Thyroid gland (tissue), 4 donors: ENCODE measurements around the gene DSG4. TPM values are rescaled to one million over a fixed set of nuclear protein-coding genes. Genes with fewer than 3 reads are reported as not detected.

ENCODE experiments used
- DNase-seq, 2 donors: peaks; one replicate each; pipeline ENCODE4 v3.0.0-alpha.2; 2019
- H3K27ac ChIP-seq, 3 donors: fragments of 200-600 bp; sonication (generic); 1 replicate in 2 of 3; 2 replicates in 1 of 3; pipeline ENCODE4 v1.5.1; 2016 to 2019; ENCODE audit warnings: mild to moderate bottlenecking in 1 of 3, moderate library complexity in 1 of 3
- H3K27me3 ChIP-seq: fragments of 200-600 bp; sonication (generic); one replicate; pipeline ENCODE4 v1.5.1; 2019
- H3K36me3 ChIP-seq, 2 donors: fragments of 200-600 bp; sonication (generic); one replicate each; pipeline ENCODE4 v1.5.1; 2016 to 2019
- H3K4me1 ChIP-seq, 2 donors: fragments of 200-600 bp; sonication (generic); one replicate each; pipeline ENCODE4 v1.5.1; 2017 to 2019
- H3K4me3 ChIP-seq, 3 donors: fragments of 200-600 bp; sonication (generic); replicated peaks in 1 of 3; 1 replicate in 2 of 3; 2 replicates in 1 of 3; pipeline ENCODE4 v1.5.1; 2016; ENCODE audit warnings: mild to moderate bottlenecking in 1 of 3
- H3K9me3 ChIP-seq: fragments of 200-600 bp; sonication (generic); one replicate; pipeline ENCODE4 v1.5.1; 2017
- CTCF ChIP-seq, 6 experiments: fragments of 200-600 bp in 3 of 6; fragments of 450-650 bp in 3 of 6; sonication (generic) in 3 of 6; IDR thresholded peaks; one replicate each; pipeline ENCODE4 v1.5.1; 2016 to 2019; ENCODE audit warnings: antibody characterized with exemption in 6 of 6, mild to moderate bottlenecking in 2 of 6, inconsistent platforms in 1 of 6, moderate library complexity in 1 of 6
- POLR2A ChIP-seq, 2 donors: fragments of 450-650 bp; IDR thresholded peaks; one replicate each; pipeline ENCODE4 v1.6.1; 2017; ENCODE audit warnings: antibody characterized with exemption in 2 of 2, mild to moderate bottlenecking in 2 of 2, moderate library complexity in 1 of 2
- WGBS, 2 donors: methylation state at CpG; one replicate each; pipeline ENCODE4 v1.1.5; 2017; 5-methylcytosine and 5-hydroxymethylcytosine counted together
- intact Hi-C: fragments of 100-400 bp; cut with DNase I; formaldehyde crosslinking; loops from one replicate; pipeline ENCODE4 v1.15.1; 2023
- small RNA-seq: library from RNA; depleted of rRNA; stranded (forward); fragments of <200 nt; gene quantifications from one replicate; pipeline ENCODE3, GENCODE V24; 2016
- total RNA-seq, 4 donors: library from RNA; depleted of rRNA; stranded (reverse); fragments of >200 nt; gene quantifications; one replicate each; pipeline ENCODE4 v1.2.3, GENCODE V29; 2016

The DSG4 gene
- total RNA-seq, 4 donors from 2014 or later, result not detected

- H3K4me1 ChIP-seq, result no peaks in the 10 kb centered on the region
- no peak overlapping the region for H3K4me3 ChIP-seq
- DNase-seq, result no peak
- no peak overlapping the region for H3K27ac ChIP-seq
- TF ChIP-seq POLR2A (IDR thresholded peaks at IDR 0.05), result no peak
- no peak for TF ChIP-seq CTCF (IDR thresholded peaks at IDR 0.05)
- H3K27me3 ChIP-seq, result no peaks in the 10 kb centered on the region
- no peaks in the 10 kb centered on the region for H3K36me3 ChIP-seq
- intact Hi-C loops, result no loop called here
- no peaks in the 10 kb centered on the region for H3K9me3 ChIP-seq
These were observed 73.8 kb downstream of the DSG4 start for GRCh38 chr18:31450409-31450808.

GRCh38 chr18:31451625-31452024 lies 75.0 kb downstream of the DSG4 start:
- TF ChIP-seq CTCF (IDR thresholded peaks at IDR 0.05) (no peak), POLR2A (IDR thresholded peaks at IDR 0.05) (no peak)
- Histone ChIP-seq H3K27ac (no peak overlapping the region), H3K36me3 (no peaks in the 10 kb centered on the region), H3K4me1 (no peaks in the 10 kb centered on the region), H3K4me3 (no peak overlapping the region), H3K9me3 (no peaks in the 10 kb centered on the region), H3K27me3 (no peaks in the 10 kb centered on the region)
- no peak for DNase-seq
- WGBS, 2 donors, result 76 to 89% methylated on average over 1 of the region's 1 CpG
- intact Hi-C loops, result no loop called here

- 80 to 95% methylated on average over 3 of the region's 3 CpGs for WGBS, 2 donors
- Histone ChIP-seq H3K4me3 (no peak overlapping the region), H3K36me3 (no peaks in the 10 kb centered on the region), H3K9me3 (no peaks in the 10 kb centered on the region), H3K27ac (no peak overlapping the region), H3K4me1 (no peaks in the 10 kb centered on the region), H3K27me3 (no peaks in the 10 kb centered on the region)
- intact Hi-C loops, result no loop called here
- no peak for TF ChIP-seq CTCF (IDR thresholded peaks at IDR 0.05)
- no peak for TF ChIP-seq POLR2A (IDR thresholded peaks at IDR 0.05)
- no peak for DNase-seq
These were observed 77.6 kb downstream of the DSG4 start for GRCh38 chr18:31454066-31454708.

Small RNA genes lying within 50 kb of the gene (small RNA-seq; reads per million reads assigned to genes)
- gene RF00019, result not detected
- not detected for gene RNU6-167P

Other genes starting within 250 kb of the DSG4 start
- gene DSC1, start 213.9 kb upstream of the DSG4 start, total RNA-seq, result not detected
- gene DSG1, start 58.6 kb upstream of the DSG4 start, total RNA-seq, result not detected
- under 1 TPM in 1 of 4 donors, not detected in 3; 0.10 TPM for gene DSG3, start 71.0 kb downstream of the DSG4 start, total RNA-seq
- gene DSG2, start 121.4 kb downstream of the DSG4 start, total RNA-seq, result 10 to 100 TPM; 47.7 to 66.0 (median 56.4) TPM
- not detected for gene TTR, start 215.1 kb downstream of the DSG4 start, total RNA-seq